GM19099 (cell line): ENCODE results near the gene PROX1.

Source experiments
- POLR2A ChIP-seq: IDR thresholded peaks from 3 replicates; pipeline ENCODE4 v1.6.1; 2011; ENCODE audit warnings: low read depth; ENCODE audit not compliant: insufficient read length; ENCODE audit errors: extremely low read depth

Gene PROX1

GRCh38 chr1:214018386-214019268, 30.9 kb downstream of the PROX1 start:
- no peak for TF ChIP-seq POLR2A

GRCh38 chr1:214019499-214019898, 31.7 kb downstream of the PROX1 start:
- TF ChIP-seq POLR2A = no peak

- TF ChIP-seq POLR2A = no peak
Observed at GRCh38 chr1:214021321-214021720, 33.5 kb downstream of the PROX1 start.

GRCh38 chr1:214022229-214022791, 34.5 kb downstream of the PROX1 start:
- no peak for TF ChIP-seq POLR2A

GRCh38 chr1:214022810-214023425, 35.1 kb downstream of the PROX1 start:
- no peak for TF ChIP-seq POLR2A

- TF ChIP-seq POLR2A = no peak
Observed at GRCh38 chr1:214026985-214027384, 39.2 kb downstream of the PROX1 start.

GRCh38 chr1:214027498-214027897, 39.7 kb downstream of the PROX1 start:
- no peak for TF ChIP-seq POLR2A

GRCh38 chr1:214028095-214028494, 40.3 kb downstream of the PROX1 start:
- no peak for TF ChIP-seq POLR2A

GRCh38 chr1:214028649-214029406, 41.1 kb downstream of the PROX1 start:
- no peak for TF ChIP-seq POLR2A

- TF ChIP-seq POLR2A = no peak
Observed at GRCh38 chr1:214029796-214030195, 42.0 kb downstream of the PROX1 start.

GRCh38 chr1:214031267-214031650, 43.5 kb downstream of the PROX1 start:
- TF ChIP-seq POLR2A = no peak

GRCh38 chr1:214037468-214037867, 49.7 kb downstream of the PROX1 start:
- no peak for TF ChIP-seq POLR2A

- TF ChIP-seq POLR2A = no peak
Observed at GRCh38 chr1:214039394-214040018, 51.7 kb downstream of the PROX1 start.

GRCh38 chr1:214043167-214043566, 55.4 kb downstream of the PROX1 start:
- no peak for TF ChIP-seq POLR2A
